OCI-LY3 (cell line): Measurements from ENCODE around the gene AIG1.

Experiments used
- H2AFZ ChIP-seq: fragments of 200-600, 300-600 bp; shearing (Covaris generic); 2 replicates; pipeline ENCODE4 v1.6.0; 2014; ENCODE audit warnings: antibody characterized with exemption, low read depth, low read length
- H3K27ac ChIP-seq: fragments of 200-600, 300-600 bp; sonication (generic); 2 replicates; pipeline ENCODE4 v1.5.1; 2014; ENCODE audit warnings: mild to moderate bottlenecking, low read length, moderate library complexity, mixed read lengths
- H3K27me3 ChIP-seq: fragments of 200-600, 300-600 bp; sonication (generic); 2 replicates; pipeline ENCODE4 v1.6.1; 2014; ENCODE audit warnings: low read depth, low read length, mixed read lengths
- H3K36me3 ChIP-seq: fragments of 200-600, 300-600 bp; sonication (generic); replicated peaks from 2 replicates; pipeline ENCODE3; 2014; ENCODE audit warnings: low read depth, low read length, mixed read lengths
- H3K4me1 ChIP-seq: fragments of 300-600, 200-600 bp; sonication (generic); 2 replicates; pipeline ENCODE4 v1.6.1; 2014; ENCODE audit warnings: low read length, mixed read lengths
- H3K4me2 ChIP-seq: fragments of 200-600, 300-600 bp; sonication (generic); 2 replicates; pipeline ENCODE4 v1.6.1; 2014; ENCODE audit warnings: low read length, mixed read lengths
- H3K4me3 ChIP-seq: fragments of 300-600, 200-600 bp; sonication (generic); 2 replicates; pipeline ENCODE4 v1.5.1; 2014; ENCODE audit warnings: antibody characterized with exemption, mild to moderate bottlenecking, low read length, moderate library complexity
- H3K79me2 ChIP-seq: fragments of 300-600, 200-600 bp; shearing (Covaris generic); 2 replicates; pipeline ENCODE4 v1.6.1; 2014; ENCODE audit warnings: mild to moderate bottlenecking, low read length, mixed read lengths
- H3K9ac ChIP-seq: fragments of 300-600, 200-600 bp; shearing (Covaris generic); 2 replicates; pipeline ENCODE4 v1.6.0; 2014; ENCODE audit warnings: mild to moderate bottlenecking, low read length, moderate library complexity
- H3K9me3 ChIP-seq: fragments of 200-600, 300-600 bp; shearing (Covaris generic); 2 replicates; pipeline ENCODE4 v1.6.1; 2014; ENCODE audit warnings: low read length, mixed read lengths; ENCODE audit not compliant: insufficient read depth
- H4K20me1 ChIP-seq: fragments of 200-600, 300-600 bp; sonication (generic); 2 replicates; pipeline ENCODE4 v1.6.1; 2016; ENCODE audit warnings: low read length, mixed read lengths; ENCODE audit not compliant: insufficient read depth
- CTCF ChIP-seq: fragments of 200-600, 300-600 bp; sonication (generic); IDR thresholded peaks from 2 replicates; pipeline ENCODE4 v1.5.1; 2014; ENCODE audit warnings: antibody characterized with exemption, low read length, low read depth
- EZH2phosphoT487 ChIP-seq: fragments of 200-600 bp; shearing (Covaris generic); IDR thresholded peaks from 2 replicates; pipeline ENCODE4 v1.6.1; 2018; ENCODE audit warnings: antibody characterized with exemption, mixed run types, low read depth

AIG1 gene

GRCh38 chr6:143313163-143313562 lies 252.5 kb downstream of the AIG1 start:
- Histone ChIP-seq H3K4me1 (no peaks in the 10 kb centered on the region), H3K27ac (no peak overlapping the region), H3K27me3 (no peaks in the 10 kb centered on the region), H3K9ac (no peak overlapping the region), H3K9me3 (no peaks in the 10 kb centered on the region), H4K20me1 (no peaks in the 10 kb centered on the region), H3K79me2 (no peaks in the 10 kb centered on the region), H3K4me3 (no peak overlapping the region), H3K36me3 (no peaks in the 10 kb centered on the region), H3K4me2 (no peak overlapping the region), H2AFZ (no peak overlapping the region)
- TF ChIP-seq EZH2phosphoT487 (no peak), CTCF (no peak)

GRCh38 chr6:143321491-143322086 lies 260.9 kb downstream of the AIG1 start:
- no peaks in the 10 kb centered on the region for H3K36me3 ChIP-seq
- H4K20me1 ChIP-seq, result no peaks in the 10 kb centered on the region
- no peak overlapping the region for H3K9ac ChIP-seq
- no peaks in the 10 kb centered on the region for H3K27me3 ChIP-seq
- no peaks in the 10 kb centered on the region for H3K4me1 ChIP-seq
- no peak overlapping the region for H3K4me2 ChIP-seq
- H3K79me2 ChIP-seq, result no peaks in the 10 kb centered on the region
- H3K9me3 ChIP-seq, result no peaks in the 10 kb centered on the region
- no peak overlapping the region for H2AFZ ChIP-seq
- TF ChIP-seq CTCF (no peak), EZH2phosphoT487 (no peak)
- no peak overlapping the region for H3K27ac ChIP-seq
- H3K4me3 ChIP-seq, result no peak overlapping the region

- H3K4me2 ChIP-seq, result no peak overlapping the region
- H3K4me1 ChIP-seq, result no peaks in the 10 kb centered on the region
- H4K20me1 ChIP-seq, result no peaks in the 10 kb centered on the region
- no peak overlapping the region for H3K9ac ChIP-seq
- no peaks in the 10 kb centered on the region for H3K36me3 ChIP-seq
- TF ChIP-seq EZH2phosphoT487 (no peak), CTCF (no peak)
- H3K4me3 ChIP-seq, result no peak overlapping the region
- H3K9me3 ChIP-seq, result no peaks in the 10 kb centered on the region
- no peaks in the 10 kb centered on the region for H3K79me2 ChIP-seq
- no peaks in the 10 kb centered on the region for H3K27me3 ChIP-seq
- no peak overlapping the region for H2AFZ ChIP-seq
- no peak overlapping the region for H3K27ac ChIP-seq
These were observed 261.7 kb downstream of the AIG1 start for GRCh38 chr6:143322386-143322785.

- H3K27ac ChIP-seq, result no peak overlapping the region
- no peaks in the 10 kb centered on the region for H3K79me2 ChIP-seq
- no peaks in the 10 kb centered on the region for H3K4me1 ChIP-seq
- H3K4me3 ChIP-seq, result no peak overlapping the region
- H3K36me3 ChIP-seq, result no peaks in the 10 kb centered on the region
- no peaks in the 10 kb centered on the region for H4K20me1 ChIP-seq
- no peak for TF ChIP-seq CTCF
- TF ChIP-seq EZH2phosphoT487, result no peak
- no peak overlapping the region for H2AFZ ChIP-seq
- no peak overlapping the region for H3K9ac ChIP-seq
- H3K27me3 ChIP-seq, result no peaks in the 10 kb centered on the region
- no peaks in the 10 kb centered on the region for H3K9me3 ChIP-seq
- H3K4me2 ChIP-seq, result no peak overlapping the region
These were observed 263.2 kb downstream of the AIG1 start for GRCh38 chr6:143323729-143324470.
